Measurements from ENCODE around the gene RBM19.

DNA sequence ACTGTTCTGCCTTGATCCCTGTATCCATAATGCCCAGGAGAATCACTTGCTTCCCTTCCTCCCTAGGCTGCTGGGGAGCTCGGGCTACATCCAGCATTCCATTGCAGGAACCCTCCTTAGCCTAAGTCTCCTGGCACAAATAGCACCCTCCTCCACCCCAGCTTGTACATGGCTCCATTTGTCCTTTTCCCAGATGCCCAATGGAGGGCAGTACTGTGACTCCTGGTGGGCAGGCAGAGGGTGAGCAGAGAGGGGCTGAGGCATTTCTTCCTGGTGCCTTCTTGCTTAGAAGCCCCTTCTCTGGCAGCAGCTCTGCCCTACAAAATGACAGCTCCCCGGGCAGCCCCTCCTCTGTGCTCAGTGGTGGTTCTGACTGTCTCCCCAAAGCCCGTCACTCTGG, 86.5 kb downstream of the RBM19 start:
- TF ChIP-seq POLR2AphosphoS5 (IDR thresholded peaks at IDR 0.05) (no peak), CTCF (IDR thresholded peaks at IDR 0.05 in 8 of 11, conservative IDR thresholded peaks at IDR 0.05 in 3 of 11) (no peak)
